KMS-11 (cell line): ENCODE results near the gene CPVL.

Experiments
- H2AFZ ChIP-seq: fragments of 200-600 bp; sonication (generic); 2 replicates; pipeline ENCODE4 v1.6.1; 2016; ENCODE audit warnings: antibody characterized with exemption, mixed run types, low read depth
- H3K27ac ChIP-seq: fragments of 200-600 bp; sonication (generic); 2 replicates; pipeline ENCODE4 v1.6.1; 2016; ENCODE audit warnings: mild to moderate bottlenecking, mixed run types
- H3K27me3 ChIP-seq: fragments of 200-600 bp; sonication (generic); 2 replicates; pipeline ENCODE4 v1.6.1; 2017; ENCODE audit warnings: mild to moderate bottlenecking, low read depth, mixed run types, moderate library complexity; ENCODE audit not compliant: insufficient read depth
- H3K36me3 ChIP-seq: fragments of 200-600 bp; sonication (generic); 2 replicates; pipeline ENCODE4 v1.6.1; 2017; ENCODE audit warnings: mild to moderate bottlenecking, mixed run types; ENCODE audit not compliant: insufficient read depth
- H3K4me1 ChIP-seq: fragments of 200-600 bp; sonication (generic); 2 replicates; pipeline ENCODE4 v1.6.1; 2016; ENCODE audit warnings: mild to moderate bottlenecking, low read depth, mixed run types; ENCODE audit not compliant: poor library complexity, severe bottlenecking
- H3K4me2 ChIP-seq: fragments of 200-600 bp; sonication (generic); 2 replicates; pipeline ENCODE4 v1.7.0; 2016; ENCODE audit warnings: mild to moderate bottlenecking, mixed run types
- H3K4me3 ChIP-seq: fragments of 200-600 bp; sonication (generic); IDR thresholded peaks from 2 replicates; pipeline ENCODE4 v1.6.1; 2017; ENCODE audit warnings: low read depth, low read length, mixed read lengths; ENCODE audit not compliant: insufficient read depth
- H3K79me2 ChIP-seq: fragments of 200-600 bp; sonication (generic); 2 replicates; pipeline ENCODE4 v1.6.1; 2016; ENCODE audit warnings: low read depth, mixed run types; ENCODE audit not compliant: insufficient read depth
- H3K9ac ChIP-seq: fragments of 200-600 bp; sonication (generic); 2 replicates; pipeline ENCODE4 v1.6.1; 2016; ENCODE audit warnings: mild to moderate bottlenecking, mixed run types
- H4K20me1 ChIP-seq: fragments of 200-600 bp; sonication (generic); 2 replicates; pipeline ENCODE4 v1.6.1; 2016; ENCODE audit warnings: mild to moderate bottlenecking, mixed run types; ENCODE audit not compliant: insufficient read depth
- CTCF ChIP-seq: fragments of 200-600 bp; sonication (generic); conservative IDR thresholded peaks from 2 replicates; pipeline ENCODE4 v1.6.1; 2017; ENCODE audit warnings: low read depth, mild to moderate bottlenecking, antibody characterized with exemption, low read length, moderate library complexity, mixed read lengths

Gene CPVL

GRCh38 chr7:29003703-29004102 lies 142.6 kb downstream of the CPVL start:
- no peak overlapping the region for H3K9ac ChIP-seq
- H2AFZ ChIP-seq, result no peak overlapping the region
- H3K36me3 ChIP-seq, result no peaks in the 10 kb centered on the region
- TF ChIP-seq CTCF, result no peak
- no peaks in the 10 kb centered on the region for H4K20me1 ChIP-seq
- H3K4me2 ChIP-seq, result no peak overlapping the region
- H3K4me3 ChIP-seq, result no peak overlapping the region
- no peaks in the 10 kb centered on the region for H3K79me2 ChIP-seq
- H3K27me3 ChIP-seq, result no peaks in the 10 kb centered on the region
- H3K27ac ChIP-seq, result no peak overlapping the region
- H3K4me1 ChIP-seq, result no peaks in the 10 kb centered on the region

- Histone ChIP-seq H3K27ac (no peak overlapping the region), H3K36me3 (no peaks in the 10 kb centered on the region)
Measured at GRCh38 chr7:29000717-29001076, 145.6 kb downstream of the CPVL start.

GRCh38 chr7:28999895-29000716 lies 146.2 kb downstream of the CPVL start:
- Histone ChIP-seq H3K4me3 (no peak overlapping the region), H3K4me1 (no peaks in the 10 kb centered on the region), H3K27me3 (no peaks in the 10 kb centered on the region), H4K20me1 (no peaks in the 10 kb centered on the region), H3K9ac (no peak overlapping the region), H2AFZ (no peak overlapping the region), H3K79me2 (no peaks in the 10 kb centered on the region), H3K27ac (no peak overlapping the region), H3K4me2 (no peak overlapping the region), H3K36me3 (no peaks in the 10 kb centered on the region)
- TF ChIP-seq CTCF, result no peak

More at GRCh38 chr7:29000717-29001076, 145.6 kb downstream of the CPVL start:
- Histone ChIP-seq H4K20me1 (no peaks in the 10 kb centered on the region), H3K4me1 (no peaks in the 10 kb centered on the region), H3K79me2 (no peaks in the 10 kb centered on the region), H3K4me2 (no peak overlapping the region), H3K4me3 (no peak overlapping the region), H3K27me3 (no peaks in the 10 kb centered on the region), H3K9ac (no peak overlapping the region), H2AFZ (no peak overlapping the region)
- TF ChIP-seq CTCF, result no peak

- Histone ChIP-seq H2AFZ (no peak overlapping the region), H3K4me2 (no peak overlapping the region), H3K27me3 (no peaks in the 10 kb centered on the region), H3K36me3 (no peaks in the 10 kb centered on the region; the same call in 1 of the 2 replicates), H3K4me1 (no peaks in the 10 kb centered on the region), H3K4me3 (no peak overlapping the region), H3K27ac (no peak overlapping the region), H3K79me2 (no peaks in the 10 kb centered on the region), H4K20me1 (no peaks in the 10 kb centered on the region), H3K9ac (no peak overlapping the region)
- no peak for TF ChIP-seq CTCF
Measured at GRCh38 chr7:28999427-28999826, 146.9 kb downstream of the CPVL start.
